Stomach (tissue), 9 donors: ENCODE data around the gene NMT1. TPM values are rescaled to one million over a fixed set of nuclear protein-coding genes. Genes with fewer than 3 reads are reported as not detected.

Experiments used
- DNase-seq, 2 donors: peaks; one replicate each; pipeline versions ENCODE4 v3.0.0 to v3.0.0-alpha.2; 2013 to 2019
- H3K27ac ChIP-seq, 5 donors: fragments of 200-600 bp in 4 of 5; sonication (generic) in 4 of 5; one replicate each; pipeline ENCODE4 v1.5.1; 2013 to 2019; ENCODE audit warnings: mild to moderate bottlenecking in 1 of 5, moderate library complexity in 1 of 5
- H3K27me3 ChIP-seq, 3 donors: fragments of 200-600 bp; sonication (generic); one replicate each; pipeline ENCODE4 v1.5.1; 2017 to 2019; ENCODE audit warnings: mixed run types in 1 of 3
- H3K36me3 ChIP-seq, 4 donors: fragments of 200-600 bp; sonication (generic); 1 replicate in 3 of 4; 2 replicates in 1 of 4; pipeline ENCODE4 v1.5.1; 2016 to 2019
- H3K4me1 ChIP-seq, 4 donors: fragments of 200-600 bp; sonication (generic); one replicate each; pipeline ENCODE4 v1.5.1; 2016 to 2019
- H3K4me3 ChIP-seq, 4 donors: fragments of 200-600 bp; sonication (generic) in 3 of 4; one replicate each; pipeline ENCODE4 v1.5.1; 2016 to 2019; ENCODE audit warnings: mild to moderate bottlenecking in 1 of 4
- H3K9me3 ChIP-seq, 4 donors: fragments of 200-600 bp; sonication (generic); one replicate each; pipeline ENCODE4 v1.5.1; 2016 to 2019
- CTCF ChIP-seq, 7 experiments: fragments of 450-650 bp in 4 of 7; fragments of 200-600 bp in 3 of 7; sonication (generic) in 3 of 7; IDR thresholded peaks; one replicate each; pipeline ENCODE4 v1.5.1; 2016 to 2019; ENCODE audit warnings: antibody characterized with exemption in 7 of 7, control low read depth in 2 of 7, mild to moderate bottlenecking in 1 of 7
- EP300 ChIP-seq: sonication (generic); formaldehyde crosslinking; IDR thresholded peaks from one replicate; pipeline ENCODE4 v1.6.1; 2017; ENCODE audit warnings: antibody characterized with exemption
- POLR2A ChIP-seq, 4 donors: fragments of 450-650 bp; IDR thresholded peaks; one replicate each; pipeline ENCODE4 v1.6.1; 2016; ENCODE audit warnings: antibody characterized with exemption in 4 of 4, control low read depth in 2 of 4, mild to moderate bottlenecking in 1 of 4, moderate library complexity in 1 of 4
- POLR2AphosphoS5 ChIP-seq, 3 donors: sonication (generic); formaldehyde crosslinking; IDR thresholded peaks; one replicate each; pipeline ENCODE4 v1.6.1; 2016; ENCODE audit warnings: antibody characterized with exemption in 3 of 3
- WGBS, 5 donors: extraction: QIAGEN DNeasy Blood & Tissue Kit in 3 of 5; methylation state at CpG; one replicate each; pipeline versions ENCODE4 v1.1.5 to v1.1.7; 2013 to 2018; 5-methylcytosine and 5-hydroxymethylcytosine counted together
- intact Hi-C: fragments of 100-400 bp; cut with DNase I; formaldehyde crosslinking; loops from one replicate; pipeline ENCODE4 v1.15.1; 2023; ENCODE audit warnings: low total_unique reads
- polyA plus RNA-seq, 3 donors: library from polyadenylated mRNA; stranded (reverse); fragments of 200-250 nt; gene quantifications; one replicate each; pipeline ENCODE4 v1.2.3, GENCODE V29; 2013
- total RNA-seq, 5 donors: library from RNA; depleted of rRNA; stranded (reverse); fragments of >200 nt; gene quantifications; one replicate each; pipeline versions ENCODE4 v1.1.0 to v1.2.3, GENCODE V29; 2014 to 2016
- donor health status: healthy with polysubstance abuse.
- donor health status: Bipolar disorder and iron deficiency.
- donor health status: healthy.

Gene NMT1
- total and polyA plus RNA-seq, 8 donors: 23.3 to 230 (median 73.5) TPM

- Histone ChIP-seq H3K4me3 (peak overlapping the region in 1 of 4 donors; percentile 61), H3K27me3 (no peaks in the 10 kb centered on the region), H3K36me3 (peaks cover 0 to 22% (median 10%) of the 10 kb centered on the region in 4 donors), H3K9me3 (no peaks in the 10 kb centered on the region), H3K4me1 (peaks cover 14 to 41% (median 33%) of the 10 kb centered on the region in 4 donors), H3K27ac (peak overlapping the region in 1 of 5 donors; percentile 93)
- TF ChIP-seq POLR2A (IDR thresholded peaks at IDR 0.05): no peak
- WGBS, 5 donors: 76 to 83% (median 80%) methylated on average over 9 to 12 of the region's 12 CpGs
- intact Hi-C loops: loop anchor here (5.0 kb wide), 1 partner anchor 60 kb away; no protein-coding TSS in a partner anchor
- DNase-seq: no peak
Measured at GRCh38 chr17:45136846-45137560, 75.9 kb downstream of the NMT1 start.

- Histone ChIP-seq H3K36me3 (peaks cover 0 to 22% (median 10%) of the 10 kb centered on the region in 4 donors), H3K4me1 (peaks cover 14 to 36% (median 32%) of the 10 kb centered on the region in 4 donors), H3K9me3 (no peaks in the 10 kb centered on the region), H3K4me3 (no peak overlapping the region), H3K27me3 (no peaks in the 10 kb centered on the region), H3K27ac (no peak overlapping the region)
- WGBS, 5 donors: 63 to 76% (median 67%) methylated on average over 11 of the region's 11 CpGs
- DNase-seq: no peak
- intact Hi-C loops: loop anchor here (5.0 kb wide), 1 partner anchor 60 kb away; no protein-coding TSS in a partner anchor
- no peak for TF ChIP-seq EP300
- TF ChIP-seq CTCF (IDR thresholded peaks at IDR 0.05): no peak
- TF ChIP-seq POLR2AphosphoS5 (IDR thresholded peaks at IDR 0.05): no peak
- no peak for TF ChIP-seq POLR2A (IDR thresholded peaks at IDR 0.05)
Measured at GRCh38 chr17:45137561-45138305, 76.6 kb downstream of the NMT1 start.

- peaks cover 0 to 22% (median 10%) of the 10 kb centered on the region in 4 donors for H3K36me3 ChIP-seq
- no peak for TF ChIP-seq EP300
- no peak for TF ChIP-seq CTCF (IDR thresholded peaks at IDR 0.05)
- TF ChIP-seq POLR2AphosphoS5 (IDR thresholded peaks at IDR 0.05): no peak
- no peak for TF ChIP-seq POLR2A (IDR thresholded peaks at IDR 0.05)
- 82 to 90% (median 89%) methylated on average over 14 of the region's 14 CpGs for WGBS, 5 donors
- H3K27me3 ChIP-seq: no peaks in the 10 kb centered on the region
- H3K27ac ChIP-seq: no peak overlapping the region
- H3K4me1 ChIP-seq: peaks cover 21 to 43% (median 38%) of the 10 kb centered on the region in 4 donors
- intact Hi-C loops: loop anchor here (5.0 kb wide), 1 partner anchor 58 kb away; no protein-coding TSS in a partner anchor
- peak in 1 of 2 donors; percentile 3 for DNase-seq
- H3K9me3 ChIP-seq: no peaks in the 10 kb centered on the region
- no peak overlapping the region for H3K4me3 ChIP-seq
Measured at GRCh38 chr17:45138911-45139532, 77.9 kb downstream of the NMT1 start.

GRCh38 chr17:45139533-45139920, 78.4 kb downstream of the NMT1 start:
- H3K9me3 ChIP-seq: no peaks in the 10 kb centered on the region
- H3K4me1 ChIP-seq: peaks cover 26 to 48% (median 42%) of the 10 kb centered on the region in 4 donors
- intact Hi-C loops: loop anchor here (5.0 kb wide), 1 partner anchor 58 kb away; no protein-coding TSS in a partner anchor
- H3K27ac ChIP-seq: no peak overlapping the region
- no peak overlapping the region for H3K4me3 ChIP-seq
- WGBS, 5 donors: 78 to 87% (median 83%) methylated on average over 4 of the region's 4 CpGs
- TF ChIP-seq CTCF (IDR thresholded peaks at IDR 0.05) (no peak), EP300 (no peak), POLR2AphosphoS5 (IDR thresholded peaks at IDR 0.05) (no peak), POLR2A (IDR thresholded peaks at IDR 0.05) (no peak)
- no peaks in the 10 kb centered on the region for H3K27me3 ChIP-seq
- H3K36me3 ChIP-seq: peaks cover 0 to 22% (median 10%) of the 10 kb centered on the region in 4 donors
- no peak for DNase-seq
